Measurements from ENCODE around the gene SYPL1. TPM values are rescaled to one million over a fixed set of nuclear protein-coding genes. Genes with fewer than 3 reads are reported as not detected.

SYPL1 gene
- total and polyA plus RNA-seq, 9 of the 15 experiments (the other 6 are each of a cell fraction or from before 2014, with no cell fraction given), result 23.8 to 214 (median 70.2) TPM

- TF ChIP-seq ZMIZ1 (IDR thresholded peaks at IDR 0.05; ENCODE audit: low read depth in 2 of 2, low read length in 2 of 2) (no peak), PHTF2 (CRISPR knock-in tag; IDR thresholded peaks at IDR 0.05) (no peak), PHF20 (IDR thresholded peaks at IDR 0.05; ENCODE audit: partially characterized antibody) (no peak), CGGBP1 (CRISPR knock-in tag; IDR thresholded peaks at IDR 0.05) (no peak), ZKSCAN8 (CRISPR knock-in tag; IDR thresholded peaks at IDR 0.05) (no peak), RNF2 (IDR thresholded peaks at IDR 0.05) (0 out of 2 replicates have a peak, but pooled peaks have one; percentile 34), MEF2A (IDR thresholded peaks at IDR 0.05; ENCODE audit: control insufficient read depth, low read depth, low read length) (no peak), ETV5 (CRISPR knock-in tag; IDR thresholded peaks at IDR 0.05; ENCODE audit: low read depth) (no peak), ETV1 (tag; conservative IDR thresholded peaks at IDR 0.05; ENCODE audit: low read depth) (no peak), E2F4 (CRISPR knock-in tag; IDR thresholded peaks at IDR 0.05; ENCODE audit: low read depth) (no peak), SUPT5H (IDR thresholded peaks at IDR 0.05) (no peak), BHLHE40 (IDR thresholded peaks at IDR 0.05; ENCODE audit: low read length) (peak; percentile 63; the same call in 1 of the 2 replicates), MYC (IDR thresholded peaks at IDR 0.05; ENCODE audit: low read depth, low read length) (no peak), MYC (CRISPR knock-in tag; IDR thresholded peaks at IDR 0.05; ENCODE audit: borderline replicate concordance, low read depth) (no peak), PKNOX1 (IDR thresholded peaks at IDR 0.05) (peak; percentile 87), FOXP1 (CRISPR knock-in tag; IDR thresholded peaks at IDR 0.05) (no peak), U2AF2 (optimal IDR thresholded peaks at IDR 0.05; ENCODE audit: low read depth, low read length) (no peak), GMEB1 (CRISPR knock-in tag; IDR thresholded peaks at IDR 0.05) (no peak), L3MBTL2 (IDR thresholded peaks at IDR 0.05) (peak; percentile 76), TEAD4 (IDR thresholded peaks at IDR 0.05; ENCODE audit: low read length) (peak; percentile 12; the same call in 1 of the 2 replicates), TEAD4 (CRISPR knock-in tag; IDR thresholded peaks at IDR 0.05; ENCODE audit: borderline replicate concordance) (no peak), SPI1 (IDR thresholded peaks at IDR 0.05; ENCODE audit: borderline replicate concordance, low read depth, low read length) (peak; percentile 63; the same call in 1 of the 2 replicates), RCOR1 (IDR thresholded peaks at IDR 0.05; ENCODE audit: borderline replicate concordance in 1 of 2, low read depth in 2 of 2, low read length in 2 of 2) (no peak), HMG20B (CRISPR knock-in tag; IDR thresholded peaks at IDR 0.05) (no peak)
Observed at GRCh38 chr7:106075937-106076336, 36.2 kb downstream of the SYPL1 start (continued).

All from K562 (cell line).